Peyer's patch (tissue), 4 donors: ENCODE measurements around the gene NEDD4L. TPM values are rescaled to one million over a fixed set of nuclear protein-coding genes. Genes with fewer than 3 reads are reported as not detected.
A peak's percentile ranks its signal among the peaks of the same experiment; 100 is the strongest.

Experiments used
- DNase-seq, 3 donors: peaks; one replicate each; pipeline ENCODE4 v3.0.0-alpha.2; 2017 to 2019
- H3K27ac ChIP-seq, 4 donors: fragments of 200-600 bp; sonication (generic); one replicate each; pipeline ENCODE4 v1.5.1; 2016 to 2019
- H3K27me3 ChIP-seq, 2 donors: fragments of 200-600 bp; sonication (generic); one replicate each; pipeline ENCODE4 v1.5.1; 2019
- H3K36me3 ChIP-seq, 3 donors: fragments of 200-600 bp; sonication (generic); one replicate each; pipeline ENCODE4 v1.5.1; 2016 to 2019
- H3K4me1 ChIP-seq, 4 donors: fragments of 200-600 bp; sonication (generic); one replicate each; pipeline ENCODE4 v1.5.1; 2016 to 2019
- H3K4me3 ChIP-seq, 4 donors: fragments of 200-600 bp; sonication (generic); 1 replicate in 3 of 4; 2 replicates in 1 of 4; pipeline ENCODE4 v1.5.1; 2016 to 2019; ENCODE audit warnings: mild to moderate bottlenecking in 1 of 4
- H3K9me3 ChIP-seq, 4 donors: fragments of 200-600 bp; sonication (generic); one replicate each; pipeline ENCODE4 v1.5.1; 2016 to 2019; ENCODE audit warnings: mild to moderate bottlenecking in 1 of 4
- POLR2A ChIP-seq, 2 donors: fragments of 450-650 bp; IDR thresholded peaks; one replicate each; pipeline ENCODE4 v1.5.1; 2017; ENCODE audit warnings: antibody characterized with exemption in 2 of 2, mild to moderate bottlenecking in 2 of 2, moderate library complexity in 2 of 2
- total RNA-seq, 4 donors: library from RNA; depleted of rRNA; stranded (reverse); fragments of >200 nt; gene quantifications; one replicate each; pipeline ENCODE4 v1.1.0, GENCODE V29; 2016
- TF ChIP-seq, protein P1 (sequence below), 6 experiments: fragments of 450-650 bp in 4 of 6; fragments of 200-600 bp in 2 of 6; sonication (generic) in 1 of 6; IDR thresholded peaks; one replicate each; pipeline ENCODE4 v1.5.1; 2017 to 2019; ENCODE audit warnings: antibody characterized with exemption in 6 of 6, mild to moderate bottlenecking in 3 of 6, moderate library complexity in 1 of 6

The NEDD4L gene
- total RNA-seq, 4 donors from 2014 or later = 213 to 312 (median 277) TPM

DNA sequence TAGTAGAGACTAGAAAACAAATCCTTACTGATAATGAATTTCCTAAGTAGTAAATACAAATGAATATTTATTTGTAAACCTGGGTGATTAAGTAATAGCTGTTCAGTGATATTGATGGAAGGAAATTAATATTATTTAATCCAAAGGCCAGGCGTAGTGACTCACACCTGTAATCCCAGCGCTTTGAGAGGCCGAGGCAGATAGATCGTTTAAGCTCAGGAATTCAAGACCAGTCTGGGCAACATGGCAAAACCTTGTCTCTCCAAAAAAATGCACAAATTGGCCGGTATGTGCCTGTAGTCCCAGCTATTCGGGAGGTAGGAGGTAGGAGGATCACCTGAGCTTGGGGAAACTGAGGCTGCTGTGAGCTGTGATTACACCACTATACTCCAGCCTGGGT is 228.2 kb downstream of the NEDD4L start:
- Histone ChIP-seq H3K27me3 (no peaks in the 10 kb centered on the region), H3K4me1 (peaks cover 0 to 6% (median 0%) of the 10 kb centered on the region in 4 donors), H3K9me3 (no peaks in the 10 kb centered on the region), H3K36me3 (peaks cover 0 to 4% (median 0%) of the 10 kb centered on the region in 3 donors), H3K4me3 (no peak overlapping the region), H3K27ac (no peak overlapping the region)
- DNase-seq = no peak
- TF ChIP-seq, protein P1, sequence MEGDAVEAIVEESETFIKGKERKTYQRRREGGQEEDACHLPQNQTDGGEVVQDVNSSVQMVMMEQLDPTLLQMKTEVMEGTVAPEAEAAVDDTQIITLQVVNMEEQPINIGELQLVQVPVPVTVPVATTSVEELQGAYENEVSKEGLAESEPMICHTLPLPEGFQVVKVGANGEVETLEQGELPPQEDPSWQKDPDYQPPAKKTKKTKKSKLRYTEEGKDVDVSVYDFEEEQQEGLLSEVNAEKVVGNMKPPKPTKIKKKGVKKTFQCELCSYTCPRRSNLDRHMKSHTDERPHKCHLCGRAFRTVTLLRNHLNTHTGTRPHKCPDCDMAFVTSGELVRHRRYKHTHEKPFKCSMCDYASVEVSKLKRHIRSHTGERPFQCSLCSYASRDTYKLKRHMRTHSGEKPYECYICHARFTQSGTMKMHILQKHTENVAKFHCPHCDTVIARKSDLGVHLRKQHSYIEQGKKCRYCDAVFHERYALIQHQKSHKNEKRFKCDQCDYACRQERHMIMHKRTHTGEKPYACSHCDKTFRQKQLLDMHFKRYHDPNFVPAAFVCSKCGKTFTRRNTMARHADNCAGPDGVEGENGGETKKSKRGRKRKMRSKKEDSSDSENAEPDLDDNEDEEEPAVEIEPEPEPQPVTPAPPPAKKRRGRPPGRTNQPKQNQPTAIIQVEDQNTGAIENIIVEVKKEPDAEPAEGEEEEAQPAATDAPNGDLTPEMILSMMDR (IDR thresholded peaks at IDR 0.05) = no peak
- no peak for TF ChIP-seq POLR2A (IDR thresholded peaks at IDR 0.05)

DNA sequence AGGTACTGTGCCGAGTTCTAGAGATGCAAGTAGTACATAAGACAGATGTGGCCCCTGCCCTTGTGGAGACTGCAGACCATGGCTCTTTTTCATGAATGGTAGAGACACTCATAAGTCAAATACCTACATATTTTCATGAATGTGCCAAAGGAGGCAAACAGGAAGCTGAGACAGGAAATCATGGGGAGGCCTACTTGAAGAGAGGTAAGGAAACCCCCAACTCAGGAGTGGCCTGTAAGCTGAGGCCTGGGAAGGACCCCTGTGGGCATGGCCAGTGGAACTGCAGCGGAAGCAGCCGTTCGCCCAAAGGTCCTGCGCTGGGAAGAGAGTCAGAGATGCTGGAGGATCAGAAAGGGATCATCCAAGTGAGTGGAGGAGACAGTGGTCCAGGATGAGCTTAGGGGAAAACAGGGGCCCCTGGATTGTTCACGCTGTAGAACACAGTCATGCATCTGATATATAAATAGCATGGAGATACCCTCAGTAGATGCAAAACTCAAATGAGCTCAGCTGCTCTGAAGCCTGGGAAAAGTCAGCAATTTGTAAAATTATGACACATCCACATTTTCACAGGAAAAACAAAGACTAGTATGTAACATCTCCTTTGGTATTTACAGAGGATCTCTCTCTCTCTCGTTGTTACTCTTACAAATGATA is 228.9 kb downstream of the NEDD4L start:
- H3K4me3 ChIP-seq = no peak overlapping the region
- no peaks in the 10 kb centered on the region for H3K9me3 ChIP-seq
- no peak for DNase-seq
- peaks cover 0 to 4% (median 0%) of the 10 kb centered on the region in 3 donors for H3K36me3 ChIP-seq
- no peak overlapping the region for H3K27ac ChIP-seq
- H3K27me3 ChIP-seq = no peaks in the 10 kb centered on the region
- TF ChIP-seq, protein P1 (IDR thresholded peaks at IDR 0.05) = no peak
- no peak for TF ChIP-seq POLR2A (IDR thresholded peaks at IDR 0.05)
- H3K4me1 ChIP-seq = peaks cover 0 to 7% (median 0%) of the 10 kb centered on the region in 4 donors

DNA sequence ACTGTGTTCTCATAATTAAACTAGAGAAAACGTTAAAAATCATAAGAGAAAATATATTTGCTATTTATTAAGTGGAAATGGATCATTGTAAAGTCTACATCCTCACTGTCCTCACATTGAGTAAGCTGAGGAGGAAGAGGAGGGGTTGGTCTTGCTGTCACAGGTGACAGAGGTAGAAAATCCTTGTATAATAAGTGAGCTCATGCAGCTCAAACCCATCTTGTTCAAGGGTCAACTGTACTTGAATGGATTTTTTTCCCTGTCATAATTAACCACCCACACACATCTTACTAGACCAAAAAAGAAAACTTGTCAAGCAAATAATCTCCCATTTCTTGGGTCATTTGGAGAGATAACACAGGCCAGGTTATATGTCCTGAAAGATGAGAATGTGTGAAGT is 231.2 kb downstream of the NEDD4L start:
- Histone ChIP-seq H3K4me3 (no peak overlapping the region), H3K9me3 (no peaks in the 10 kb centered on the region), H3K36me3 (peaks cover 0 to 4% (median 0%) of the 10 kb centered on the region in 3 donors), H3K27ac (peak overlapping the region in 2 of 4 donors; percentile 30 to 45), H3K4me1 (peaks cover 0 to 13% (median 0%) of the 10 kb centered on the region in 4 donors), H3K27me3 (no peaks in the 10 kb centered on the region)
- TF ChIP-seq, protein P1 (IDR thresholded peaks at IDR 0.05) = no peak
- TF ChIP-seq POLR2A (IDR thresholded peaks at IDR 0.05) = no peak
- DNase-seq = no peak

DNA sequence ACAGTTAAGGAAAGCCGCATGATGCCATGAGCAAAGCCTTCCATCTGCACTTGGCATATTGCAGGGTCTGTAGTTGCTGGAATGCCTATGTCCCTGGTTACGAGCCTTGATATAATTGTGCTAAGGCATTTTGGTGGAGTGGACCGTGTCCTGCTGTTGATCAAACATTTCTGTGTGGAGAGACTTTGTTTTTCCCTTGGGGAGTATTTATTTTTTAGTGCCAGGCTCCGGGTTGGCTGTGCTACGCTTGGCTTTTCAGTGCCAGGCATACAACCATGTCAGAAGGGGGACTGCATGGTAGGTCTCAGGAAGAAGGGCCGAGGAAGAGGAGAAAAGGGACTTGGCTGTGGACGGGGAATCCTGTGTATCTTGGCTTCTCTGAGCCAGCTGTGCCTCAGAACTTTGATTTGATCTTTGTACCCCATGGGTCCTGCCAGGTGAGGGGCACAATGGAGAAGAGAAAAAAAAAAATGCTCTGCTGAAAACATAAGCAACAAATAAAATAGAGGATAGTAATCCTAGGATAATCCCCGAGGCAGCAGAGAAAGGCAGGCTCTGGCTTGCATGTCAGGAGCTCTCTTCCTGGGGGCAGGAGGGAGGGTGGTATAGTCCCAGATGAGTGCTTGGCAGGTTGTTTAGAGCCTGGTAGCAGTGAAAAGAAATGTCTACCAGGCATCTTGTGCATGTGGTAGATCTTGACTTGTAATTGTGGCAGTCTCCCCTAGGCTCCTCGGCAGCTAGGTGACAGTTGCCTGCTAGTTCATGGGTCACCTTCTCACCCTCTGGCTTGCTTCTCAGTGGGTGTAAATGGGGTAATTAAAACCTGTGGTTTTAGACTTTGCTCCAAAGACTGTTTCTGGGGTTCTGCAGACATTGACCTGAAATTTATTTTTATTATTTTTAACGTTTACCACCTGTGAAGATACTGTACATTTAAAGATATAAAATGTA is 233.0 kb downstream of the NEDD4L start:
- Histone ChIP-seq H3K9me3 (no peaks in the 10 kb centered on the region), H3K4me3 (peak overlapping the region in 1 of 4 donors; percentile 10), H3K36me3 (peaks cover 0 to 4% (median 0%) of the 10 kb centered on the region in 3 donors), H3K27me3 (no peaks in the 10 kb centered on the region), H3K4me1 (peaks cover 0 to 13% (median 0%) of the 10 kb centered on the region in 4 donors), H3K27ac (peak overlapping the region in 3 of 4 donors; percentile 23 to 90 (median 70))
- TF ChIP-seq POLR2A (IDR thresholded peaks at IDR 0.05) = peak in 1 of 2 donors; percentile 30
- TF ChIP-seq, protein P1 (IDR thresholded peaks at IDR 0.05) = peak in 2 of 6 experiments; percentile 27 to 32
- no peak for DNase-seq

DNA sequence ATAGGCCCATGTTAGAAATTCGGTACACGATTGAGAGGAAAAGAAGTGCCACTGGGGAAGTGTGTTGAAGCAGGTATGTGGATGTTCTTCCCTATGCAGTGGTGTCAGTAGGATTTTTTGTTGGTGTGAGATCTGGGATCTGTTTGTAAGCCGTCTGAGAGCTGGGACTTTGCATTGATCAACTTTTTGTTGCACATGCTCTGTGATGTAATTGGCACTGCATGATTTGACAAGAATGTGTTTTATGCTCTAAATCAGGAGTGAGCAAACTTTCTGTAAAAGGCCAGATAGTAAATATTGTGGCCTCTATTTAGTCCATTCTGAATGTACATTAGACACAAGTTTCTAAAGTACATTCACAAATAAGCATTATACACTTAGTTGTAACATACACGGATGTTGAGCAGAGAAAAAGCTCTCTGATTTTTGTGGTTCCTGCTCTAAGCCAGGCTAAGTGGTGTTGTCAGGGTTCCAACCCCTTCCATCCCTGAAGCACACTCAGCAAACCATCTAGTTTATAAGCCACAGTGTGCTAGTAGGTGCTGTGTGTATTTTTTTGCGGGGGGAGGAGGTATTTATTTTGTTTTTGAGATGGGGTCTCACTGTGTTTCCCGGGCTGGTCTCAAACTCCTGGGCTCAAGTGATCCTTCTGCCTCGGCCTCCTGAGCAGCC is 235.6 kb downstream of the NEDD4L start:
- TF ChIP-seq POLR2A (IDR thresholded peaks at IDR 0.05) = no peak
- TF ChIP-seq, protein P1 (IDR thresholded peaks at IDR 0.05) = no peak
- Histone ChIP-seq H3K27me3 (no peaks in the 10 kb centered on the region), H3K27ac (no peak overlapping the region), H3K9me3 (no peaks in the 10 kb centered on the region), H3K4me1 (peaks cover 0 to 14% (median under 1%) of the 10 kb centered on the region in 4 donors), H3K4me3 (no peak overlapping the region), H3K36me3 (no peaks in the 10 kb centered on the region)
- DNase-seq = no peak
